ENCODE measurements around the gene PPM1D. TPM values are rescaled to one million over a fixed set of nuclear protein-coding genes. Genes with fewer than 3 reads are reported as not detected.
A peak's percentile ranks its signal among the peaks of the same experiment; 100 is the strongest.

The PPM1D gene
- total and polyA plus RNA-seq, 8 donors, result 1.9 to 11.6 (median 7.0) TPM

GRCh38 chr17:60645918-60646523, 46.0 kb downstream of the PPM1D start:
- no peak for TF ChIP-seq CTCF (IDR thresholded peaks at IDR 0.05)
- peaks cover 0 to 18% (median 0%) of the 10 kb centered on the region in 3 donors for H3K36me3 ChIP-seq
- DNase-seq (no peak), FAIRE-seq (no peak), ATAC-seq (no peak)
- intact Hi-C loops (cut with DNase I), result no loop called here
- no peak overlapping the region for H3K27ac ChIP-seq
- no peaks in the 10 kb centered on the region for H3K27me3 ChIP-seq
- H3K4me3 ChIP-seq, result no peak overlapping the region
- H3K4me1 ChIP-seq, result no peaks in the 10 kb centered on the region
- WGBS, 2 donors, result 93 to 96% methylated on average over 3 of the region's 3 CpGs
- no peaks in the 10 kb centered on the region for H3K9me3 ChIP-seq

GRCh38 chr17:60646701-60647100, 46.7 kb downstream of the PPM1D start:
- H3K4me3 ChIP-seq, result no peak overlapping the region
- H3K4me1 ChIP-seq, result no peaks in the 10 kb centered on the region
- no peak overlapping the region for H3K27ac ChIP-seq
- no peak for TF ChIP-seq CTCF (IDR thresholded peaks at IDR 0.05)
- DNase-seq (no peak), FAIRE-seq (no peak), ATAC-seq (no peak)
- H3K36me3 ChIP-seq, result peaks cover 0 to 20% (median 0%) of the 10 kb centered on the region in 3 donors
- H3K27me3 ChIP-seq, result no peaks in the 10 kb centered on the region
- no peaks in the 10 kb centered on the region for H3K9me3 ChIP-seq
- WGBS, 2 donors, result 70 to 78% methylated on average over 3 of the region's 3 CpGs
- intact Hi-C loops (cut with DNase I), result no loop called here

- no peak overlapping the region for H3K4me3 ChIP-seq
- TF ChIP-seq CTCF (IDR thresholded peaks at IDR 0.05), result no peak
- DNase-seq (no peak), ATAC-seq (no peak), FAIRE-seq (no peak)
- WGBS, 2 donors, result 66 to 80% methylated on average over 1 of the region's 1 CpG
- no peaks in the 10 kb centered on the region for H3K9me3 ChIP-seq
- H3K4me1 ChIP-seq, result no peaks in the 10 kb centered on the region
- peaks cover 0 to 23% (median 0%) of the 10 kb centered on the region in 3 donors for H3K36me3 ChIP-seq
- no peaks in the 10 kb centered on the region for H3K27me3 ChIP-seq
- intact Hi-C loops (cut with DNase I), result no loop called here
- no peak overlapping the region for H3K27ac ChIP-seq
Observed at GRCh38 chr17:60647705-60648104, 47.7 kb downstream of the PPM1D start.

- TF ChIP-seq CTCF (IDR thresholded peaks at IDR 0.05), result no peak
- Histone ChIP-seq H3K36me3 (peaks cover 0 to 33% (median 0%) of the 10 kb centered on the region in 3 donors), H3K27me3 (no peaks in the 10 kb centered on the region), H3K27ac (no peak overlapping the region), H3K4me1 (no peaks in the 10 kb centered on the region), H3K9me3 (no peaks in the 10 kb centered on the region), H3K4me3 (no peak overlapping the region)
- FAIRE-seq (no peak), ATAC-seq (peak in 1 of 4 donors; percentile 40), DNase-seq (no peak)
- intact Hi-C loops (cut with DNase I), result no loop called here
- WGBS, 2 donors, result 91 to 93% methylated on average over 2 of the region's 2 CpGs
Observed at GRCh38 chr17:60652454-60653247, 52.7 kb downstream of the PPM1D start.

- TF ChIP-seq CTCF (IDR thresholded peaks at IDR 0.05), result no peak
- Histone ChIP-seq H3K9me3 (no peaks in the 10 kb centered on the region), H3K4me1 (no peaks in the 10 kb centered on the region), H3K36me3 (peaks cover 0 to 36% (median 0%) of the 10 kb centered on the region in 3 donors), H3K4me3 (no peak overlapping the region), H3K27ac (no peak overlapping the region), H3K27me3 (no peaks in the 10 kb centered on the region)
- WGBS, 2 donors, result 100% methylated on average over 1 of the region's 1 CpG
- FAIRE-seq (no peak), DNase-seq (no peak), ATAC-seq (no peak)
- intact Hi-C loops (cut with DNase I), result no loop called here
Observed at GRCh38 chr17:60653569-60653968, 53.6 kb downstream of the PPM1D start.

Measured in pancreas (tissue), 10 donors.